GM19452 (cell line): ENCODE measurements around the gene TMTC1.

Experiments
- ATAC-seq: cut with Tn5 transposase; IDR thresholded peaks from one replicate; pipeline ENCODE4 v1.9.1; 2021; ENCODE audit not compliant: unreplicated experiment

Gene TMTC1

GRCh38 chr12:29713729-29714128, 70.0 kb downstream of the TMTC1 start:
- ATAC-seq: no peak

GRCh38 chr12:29711381-29711780, 72.4 kb downstream of the TMTC1 start:
- no peak for ATAC-seq

GRCh38 chr12:29710104-29710503, 73.6 kb downstream of the TMTC1 start:
- no peak for ATAC-seq

GRCh38 chr12:29709496-29710040, 74.2 kb downstream of the TMTC1 start:
- ATAC-seq: no peak

GRCh38 chr12:29709054-29709453, 74.7 kb downstream of the TMTC1 start:
- ATAC-seq: no peak

GRCh38 chr12:29707846-29708245, 75.9 kb downstream of the TMTC1 start:
- ATAC-seq: no peak

- no peak for ATAC-seq
Observed at GRCh38 chr12:29706311-29706710, 77.4 kb downstream of the TMTC1 start.

GRCh38 chr12:29703528-29703927, 80.2 kb downstream of the TMTC1 start:
- no peak for ATAC-seq

- no peak for ATAC-seq
Observed at GRCh38 chr12:29702972-29703371, 80.8 kb downstream of the TMTC1 start.

- no peak for ATAC-seq
Observed at GRCh38 chr12:29702222-29702621, 81.5 kb downstream of the TMTC1 start.

- ATAC-seq: no peak
Observed at GRCh38 chr12:29700761-29701481, 82.8 kb downstream of the TMTC1 start.

GRCh38 chr12:29698756-29699155, 85.0 kb downstream of the TMTC1 start:
- no peak for ATAC-seq

GRCh38 chr12:29695800-29696199, 87.9 kb downstream of the TMTC1 start:
- no peak for ATAC-seq

GRCh38 chr12:29695026-29695425, 88.7 kb downstream of the TMTC1 start:
- ATAC-seq: no peak

GRCh38 chr12:29694002-29694401, 89.7 kb downstream of the TMTC1 start:
- no peak for ATAC-seq

- no peak for ATAC-seq
Observed at GRCh38 chr12:29692237-29692636, 91.5 kb downstream of the TMTC1 start.

- no peak for ATAC-seq
Observed at GRCh38 chr12:29691161-29691854, 92.4 kb downstream of the TMTC1 start.

- ATAC-seq: no peak
Observed at GRCh38 chr12:29690728-29691127, 93.0 kb downstream of the TMTC1 start.

GRCh38 chr12:29688914-29689313, 94.8 kb downstream of the TMTC1 start:
- ATAC-seq: no peak

- ATAC-seq: no peak
Observed at GRCh38 chr12:29682088-29682487, 101.7 kb downstream of the TMTC1 start.

GRCh38 chr12:29681370-29681769, 102.4 kb downstream of the TMTC1 start:
- no peak for ATAC-seq

- no peak for ATAC-seq
Observed at GRCh38 chr12:29676676-29677075, 107.1 kb downstream of the TMTC1 start.
